HG02588 (cell line): ENCODE measurements around the gene EHBP1L1.
A peak's percentile ranks its signal among the peaks of the same experiment; 100 is the strongest.
"Not testable (repeated sequence)": the region's sequence is repeated elsewhere in the genome, so short reads cannot be mapped to it uniquely, and the experiment has no call there.

Experiments
- ATAC-seq: cut with Tn5 transposase; IDR thresholded peaks from one replicate; pipeline ENCODE4 v1.9.1; 2021; ENCODE audit warnings: mild to moderate bottlenecking, moderate library complexity; ENCODE audit not compliant: unreplicated experiment

The EHBP1L1 gene

GRCh38 chr11:65633390-65634108 is 57.7 kb downstream of the EHBP1L1 start:
- ATAC-seq = no peak

DNA sequence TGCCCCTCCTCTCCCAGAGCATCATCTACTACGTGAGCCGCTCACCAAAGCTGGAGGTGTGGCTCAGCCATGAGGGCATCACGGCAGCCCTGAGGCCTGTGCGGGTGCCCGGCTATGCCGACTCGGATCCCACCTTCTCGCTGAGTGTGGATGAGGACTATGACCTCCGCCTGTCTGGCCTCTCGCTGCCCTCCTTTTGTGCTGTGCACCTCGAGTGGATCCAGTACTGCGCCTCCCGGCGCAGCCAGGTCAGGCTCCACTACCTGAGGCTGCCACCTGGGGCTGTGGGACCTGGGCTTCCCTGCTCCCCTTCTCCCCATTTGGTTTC is 58.2 kb downstream of the EHBP1L1 start:
- no peak for ATAC-seq

DNA sequence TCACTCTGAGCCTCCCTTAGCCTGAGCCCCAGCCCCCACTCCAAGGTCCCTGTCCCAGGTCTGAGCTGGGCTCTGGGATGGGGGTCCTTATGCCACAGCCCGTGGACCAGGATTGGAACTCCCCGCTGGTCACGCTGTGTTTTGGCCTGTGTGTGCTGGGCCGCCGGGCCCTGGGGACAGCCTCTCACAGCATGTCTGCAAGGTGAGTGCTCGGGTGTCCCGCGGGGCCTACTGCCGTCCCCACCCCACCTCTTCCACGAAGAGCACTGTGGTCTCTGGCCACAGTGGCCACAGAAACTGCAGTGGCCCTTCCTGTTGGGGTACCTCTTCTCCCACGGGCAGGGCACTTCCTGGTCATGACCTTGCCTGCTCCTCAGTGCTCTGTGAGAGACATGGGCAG is 58.6 kb downstream of the EHBP1L1 start:
- ATAC-seq = no peak

- ATAC-seq = no peak
These were observed 59.3 kb downstream of the EHBP1L1 start for GRCh38 chr11:65634905-65635731.

- no peak for ATAC-seq
These were observed 60.5 kb downstream of the EHBP1L1 start for GRCh38 chr11:65636108-65637031.

DNA sequence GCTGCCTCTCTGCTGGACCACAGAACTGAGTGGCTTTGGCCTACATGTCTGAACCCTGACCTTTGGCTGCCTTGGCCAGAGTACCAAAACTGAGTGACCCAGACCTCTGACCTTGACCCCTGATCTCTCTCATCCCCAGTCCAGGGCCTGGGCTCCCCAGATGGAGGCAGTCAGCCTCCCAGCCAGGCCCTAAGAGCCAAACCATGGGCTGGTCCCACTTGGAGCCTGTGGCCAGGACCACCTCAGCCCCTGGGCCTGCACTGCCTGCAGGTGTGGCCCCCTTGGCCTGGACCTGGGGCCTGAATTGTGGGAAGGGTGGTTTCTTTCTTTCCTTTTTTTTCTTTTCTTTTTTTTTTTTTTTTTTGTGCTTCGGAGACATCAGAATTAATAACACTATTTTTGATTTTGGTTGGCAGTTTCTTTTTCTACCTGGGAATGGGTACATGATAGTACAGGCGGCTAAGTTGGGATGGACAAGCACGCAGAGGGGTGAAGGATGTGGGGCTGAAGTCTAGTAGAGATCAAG is 61.2 kb downstream of the EHBP1L1 start:
- no peak for ATAC-seq

- peak; percentile 42 for ATAC-seq
These were observed 62.1 kb downstream of the EHBP1L1 start, which contains the start of gene SIPA1 for GRCh38 chr11:65637794-65638419. Gene SIPA1 (plus strand): TSS chr11:65638101. CDS start chr11:65640922, 2,821 bp downstream.

GRCh38 chr11:65639228-65639597 is 63.4 kb downstream of the EHBP1L1 start:
- ATAC-seq = not testable (repeated sequence)

DNA sequence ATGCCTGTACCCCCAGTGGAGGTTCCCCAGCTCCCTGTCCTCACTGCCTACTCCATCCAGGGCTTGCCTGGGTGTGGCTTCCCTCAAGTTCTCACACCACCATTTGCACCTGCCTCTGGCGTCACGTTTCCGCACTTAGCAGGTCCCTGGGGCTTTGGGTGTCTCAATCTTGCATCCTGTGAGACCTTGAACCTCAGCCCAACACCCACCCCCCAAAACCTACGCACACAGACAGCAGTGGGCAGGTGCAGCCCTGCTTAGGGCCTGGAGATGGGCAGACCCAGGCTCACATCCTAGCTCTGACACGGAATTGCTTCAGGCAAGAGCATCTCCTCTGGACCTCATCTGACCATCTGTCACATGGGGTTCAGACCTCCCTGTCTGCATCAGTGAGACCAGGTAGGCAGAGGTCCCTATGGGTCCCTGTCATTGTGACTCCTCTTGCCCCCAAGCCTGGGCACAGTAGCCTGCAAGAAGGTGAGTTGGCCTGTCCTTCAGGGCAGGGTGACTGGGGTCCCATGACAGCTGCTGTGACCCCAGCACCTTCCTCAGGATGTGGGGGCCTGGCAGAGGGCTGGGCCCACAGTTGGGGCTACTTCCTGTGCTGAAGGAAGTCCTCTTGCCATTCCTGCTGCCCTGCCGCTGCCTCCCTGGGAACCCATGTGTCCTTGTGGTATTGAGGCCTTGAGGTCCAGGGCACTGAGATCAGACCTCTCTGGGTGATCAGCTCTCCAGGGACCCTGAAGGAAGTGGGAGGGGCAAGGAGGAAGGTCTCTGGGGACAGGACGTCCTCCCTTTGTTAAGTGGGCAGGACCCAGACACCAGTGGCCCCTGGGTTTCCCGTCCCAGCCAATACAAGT is 64.0 kb downstream of the EHBP1L1 start:
- peak; percentile 38 for ATAC-seq

GRCh38 chr11:65640483-65641296 is 64.8 kb downstream of the EHBP1L1 start:
- ATAC-seq = no peak

DNA sequence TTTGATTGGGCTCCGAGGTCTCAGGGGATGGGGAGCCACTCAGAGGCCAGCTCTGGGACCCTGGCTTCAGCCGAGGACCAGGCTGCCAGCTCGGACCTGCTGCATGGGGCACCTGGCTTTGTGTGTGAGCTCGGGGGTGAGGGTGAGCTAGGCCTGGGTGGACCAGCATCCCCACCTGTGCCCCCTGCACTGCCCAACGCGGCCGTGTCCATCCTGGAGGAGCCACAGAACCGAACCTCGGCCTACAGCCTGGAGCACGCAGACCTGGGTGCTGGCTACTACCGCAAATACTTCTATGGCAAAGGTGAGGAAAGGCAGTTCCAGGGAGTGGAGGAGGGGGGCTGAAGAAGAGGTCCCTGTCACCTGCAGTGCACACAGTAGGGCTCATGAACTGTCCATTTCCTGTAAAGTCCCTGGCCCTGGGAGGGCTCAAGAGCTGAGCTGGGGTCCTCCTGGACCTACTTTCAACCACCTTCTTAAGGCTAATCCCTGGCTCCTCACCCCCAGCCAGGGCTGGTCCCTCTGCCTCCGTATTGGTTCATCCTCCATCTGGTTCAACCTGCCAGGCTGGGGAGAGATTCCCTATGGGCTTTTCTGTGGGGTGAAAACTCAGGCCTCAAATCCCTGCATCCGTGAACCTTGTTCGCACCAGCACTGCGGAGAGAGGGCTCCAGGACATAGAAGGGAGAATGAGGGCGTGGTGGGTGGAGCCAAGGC is 65.6 kb downstream of the EHBP1L1 start:
- ATAC-seq = no peak
